Measurements from ENCODE around the gene MAP3K20.
"Not testable (repeated sequence)": the region's sequence is repeated elsewhere in the genome, so short reads cannot be mapped to it uniquely, and the experiment has no call there.

The MAP3K20 gene

DNA sequence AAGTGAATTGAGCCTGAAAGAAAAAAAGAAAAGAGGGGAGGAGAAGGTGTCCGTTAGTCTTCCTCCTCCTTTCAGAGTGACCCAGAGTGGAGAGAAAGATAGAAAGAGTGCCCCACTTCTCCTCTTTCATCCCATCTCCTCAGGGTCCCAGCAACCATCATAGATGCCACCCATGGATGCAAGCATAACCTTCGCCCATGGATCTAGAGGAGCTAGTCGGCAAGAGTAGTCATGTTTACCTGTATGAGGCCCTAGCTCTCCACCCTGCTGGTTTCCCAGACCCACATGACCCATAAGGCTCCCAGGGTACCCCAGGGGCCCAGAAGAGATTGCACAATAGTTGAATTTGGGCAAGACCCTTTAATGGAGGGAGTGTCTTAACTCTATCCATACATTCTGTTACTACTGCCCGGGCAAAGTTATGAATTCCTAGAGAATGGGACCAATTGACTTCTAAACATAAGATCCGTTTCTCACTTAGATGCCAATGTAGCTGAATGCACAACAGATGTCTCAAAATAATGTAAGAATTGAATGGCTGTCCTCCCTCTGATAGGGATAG lies 223.0 kb downstream of the MAP3K20 start:
- peaks cover 11 to 27% of the 10 kb centered on the region in 2 donors for H3K9me3 ChIP-seq (ENCODE audit: control insufficient read depth in 2 of 2, low read length in 2 of 2)
- no peaks in the 10 kb centered on the region for H3K36me3 ChIP-seq (ENCODE audit: control insufficient read depth in 2 of 2, insufficient read depth in 2 of 2, low read length in 2 of 2)
- no peak overlapping the region for H3K27ac ChIP-seq (ENCODE audit: low read length)
- H3K27me3 ChIP-seq (ENCODE audit: control insufficient read depth in 1 of 2, insufficient read depth in 2 of 2, low read length in 2 of 2): no peaks in the 10 kb centered on the region
- H3K4me1 ChIP-seq (ENCODE audit: control insufficient read depth, insufficient read depth, low read length): no peaks in the 10 kb centered on the region
- no peak overlapping the region for H3K9ac ChIP-seq (ENCODE audit: low read length in 2 of 2)
- H3K4me3 ChIP-seq (ENCODE audit: low read length in 2 of 2): no peak overlapping the region

GRCh38 chr2:173299764-173300163 lies 224.1 kb downstream of the MAP3K20 start:
- Histone ChIP-seq H3K27me3 (ENCODE audit: control insufficient read depth in 1 of 2, insufficient read depth in 2 of 2, low read length in 2 of 2) (no peaks in the 10 kb centered on the region), H3K27ac (ENCODE audit: low read length) (no peak overlapping the region), H3K4me1 (ENCODE audit: control insufficient read depth, insufficient read depth, low read length) (no peaks in the 10 kb centered on the region), H3K36me3 (ENCODE audit: control insufficient read depth in 2 of 2, insufficient read depth in 2 of 2, low read length in 2 of 2) (no peaks in the 10 kb centered on the region), H3K9ac (ENCODE audit: low read length in 2 of 2) (no peak overlapping the region), H3K9me3 (ENCODE audit: control insufficient read depth in 2 of 2, low read length in 2 of 2) (peaks cover 11 to 30% of the 10 kb centered on the region in 2 donors), H3K4me3 (ENCODE audit: low read length in 2 of 2) (no peak overlapping the region)

GRCh38 chr2:173300458-173300857 lies 224.8 kb downstream of the MAP3K20 start:
- Histone ChIP-seq H3K27me3 (ENCODE audit: control insufficient read depth in 1 of 2, insufficient read depth in 2 of 2, low read length in 2 of 2) (no peaks in the 10 kb centered on the region), H3K4me3 (ENCODE audit: low read length in 2 of 2) (no peak overlapping the region), H3K27ac (ENCODE audit: low read length) (no peak overlapping the region), H3K9ac (ENCODE audit: low read length in 2 of 2) (no peak overlapping the region), H3K9me3 (ENCODE audit: control insufficient read depth in 2 of 2, low read length in 2 of 2) (peaks cover 11 to 30% of the 10 kb centered on the region in 2 donors), H3K4me1 (ENCODE audit: control insufficient read depth, insufficient read depth, low read length) (no peaks in the 10 kb centered on the region), H3K36me3 (ENCODE audit: control insufficient read depth in 2 of 2, insufficient read depth in 2 of 2, low read length in 2 of 2) (no peaks in the 10 kb centered on the region)

GRCh38 chr2:173301549-173301948 lies 225.9 kb downstream of the MAP3K20 start:
- not testable (repeated sequence) for H3K27ac ChIP-seq (ENCODE audit: low read length); H3K4me3 ChIP-seq (ENCODE audit: low read length in 2 of 2); H3K27me3 ChIP-seq (ENCODE audit: control insufficient read depth in 1 of 2, insufficient read depth in 2 of 2, low read length in 2 of 2); H3K4me1 ChIP-seq (ENCODE audit: control insufficient read depth, insufficient read depth, low read length); H3K36me3 ChIP-seq (ENCODE audit: control insufficient read depth in 2 of 2, insufficient read depth in 2 of 2, low read length in 2 of 2); H3K9ac ChIP-seq (ENCODE audit: low read length in 2 of 2)
- peaks cover 11 to 30% of the 10 kb centered on the region in 2 donors for H3K9me3 ChIP-seq (ENCODE audit: control insufficient read depth in 2 of 2, low read length in 2 of 2)

GRCh38 chr2:173305303-173305702 lies 229.7 kb downstream of the MAP3K20 start:
- Histone ChIP-seq H3K27me3 (ENCODE audit: control insufficient read depth in 1 of 2, insufficient read depth in 2 of 2, low read length in 2 of 2) (no peaks in the 10 kb centered on the region), H3K4me1 (ENCODE audit: control insufficient read depth, insufficient read depth, low read length) (no peaks in the 10 kb centered on the region), H3K9me3 (ENCODE audit: control insufficient read depth in 2 of 2, low read length in 2 of 2) (peaks cover 0 to 4% of the 10 kb centered on the region in 2 donors), H3K4me3 (ENCODE audit: low read length in 2 of 2) (no peak overlapping the region), H3K36me3 (ENCODE audit: control insufficient read depth in 2 of 2, insufficient read depth in 2 of 2, low read length in 2 of 2) (no peaks in the 10 kb centered on the region), H3K27ac (ENCODE audit: low read length) (no peak overlapping the region), H3K9ac (ENCODE audit: low read length in 2 of 2) (no peak overlapping the region)

- H3K27ac ChIP-seq (ENCODE audit: low read length): no peak overlapping the region
- H3K36me3 ChIP-seq (ENCODE audit: control insufficient read depth in 2 of 2, insufficient read depth in 2 of 2, low read length in 2 of 2): no peaks in the 10 kb centered on the region
- H3K4me1 ChIP-seq (ENCODE audit: control insufficient read depth, insufficient read depth, low read length): no peaks in the 10 kb centered on the region
- H3K27me3 ChIP-seq (ENCODE audit: control insufficient read depth in 1 of 2, insufficient read depth in 2 of 2, low read length in 2 of 2): no peaks in the 10 kb centered on the region
- peaks cover 0 to 3% of the 10 kb centered on the region in 2 donors for H3K9me3 ChIP-seq (ENCODE audit: control insufficient read depth in 2 of 2, low read length in 2 of 2)
- no peak overlapping the region for H3K9ac ChIP-seq (ENCODE audit: low read length in 2 of 2)
- no peak overlapping the region for H3K4me3 ChIP-seq (ENCODE audit: low read length in 2 of 2)
These were observed 231.6 kb downstream of the MAP3K20 start for GRCh38 chr2:173307293-173307692.

- not testable (repeated sequence) for H3K9me3 ChIP-seq (ENCODE audit: control insufficient read depth in 2 of 2, low read length in 2 of 2); H3K4me1 ChIP-seq (ENCODE audit: control insufficient read depth, insufficient read depth, low read length); H3K9ac ChIP-seq (ENCODE audit: low read length in 2 of 2); H3K27me3 ChIP-seq (ENCODE audit: control insufficient read depth in 1 of 2, insufficient read depth in 2 of 2, low read length in 2 of 2); H3K4me3 ChIP-seq (ENCODE audit: low read length in 2 of 2); H3K27ac ChIP-seq (ENCODE audit: low read length); H3K36me3 ChIP-seq (ENCODE audit: control insufficient read depth in 2 of 2, insufficient read depth in 2 of 2, low read length in 2 of 2)
These were observed 233.7 kb downstream of the MAP3K20 start for GRCh38 chr2:173309370-173309769.

DNA sequence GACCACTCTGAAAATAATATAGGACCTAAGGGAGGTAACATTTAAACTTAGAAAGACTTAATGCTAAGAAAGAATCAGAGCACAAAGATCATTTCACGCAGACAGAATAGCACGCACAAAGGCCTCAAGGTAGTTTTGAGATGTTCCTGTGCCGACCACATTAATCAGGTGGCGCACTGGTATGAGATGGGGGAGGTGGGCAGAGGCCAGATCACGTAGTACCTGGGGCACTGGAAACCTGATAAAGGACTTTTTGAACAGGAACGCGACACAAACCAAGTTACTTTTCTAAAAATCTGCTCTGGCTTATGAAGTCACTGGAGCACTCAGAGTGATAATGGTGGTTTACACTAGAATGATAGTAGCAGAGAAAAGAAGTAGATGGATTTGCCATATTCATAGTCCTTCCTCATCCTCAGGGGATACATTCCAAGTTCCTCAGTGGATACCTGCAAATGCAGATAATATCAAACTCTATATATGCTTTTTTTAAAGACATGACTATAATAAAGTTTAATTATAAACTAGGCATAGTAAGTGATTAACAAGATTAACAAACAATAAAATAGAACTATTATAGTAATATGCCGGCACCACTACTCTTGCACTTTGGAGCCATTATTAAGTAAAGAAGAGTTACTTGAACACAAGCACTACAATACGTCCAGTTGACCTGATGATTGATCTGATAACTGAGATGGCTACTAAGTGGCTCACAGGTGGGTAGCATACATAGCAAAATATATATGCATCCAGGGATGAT lies 236.4 kb downstream of the MAP3K20 start:
- no peak overlapping the region for H3K27ac ChIP-seq (ENCODE audit: low read length)
- no peak overlapping the region for H3K9ac ChIP-seq (ENCODE audit: low read length in 2 of 2)
- H3K27me3 ChIP-seq (ENCODE audit: control insufficient read depth in 1 of 2, insufficient read depth in 2 of 2, low read length in 2 of 2): no peaks in the 10 kb centered on the region
- no peak overlapping the region for H3K4me3 ChIP-seq (ENCODE audit: low read length in 2 of 2)
- H3K9me3 ChIP-seq (ENCODE audit: control insufficient read depth in 2 of 2, low read length in 2 of 2): no peaks in the 10 kb centered on the region
- H3K4me1 ChIP-seq (ENCODE audit: control insufficient read depth, insufficient read depth, low read length): no peaks in the 10 kb centered on the region
- H3K36me3 ChIP-seq (ENCODE audit: control insufficient read depth in 2 of 2, insufficient read depth in 2 of 2, low read length in 2 of 2): no peaks in the 10 kb centered on the region

Data from stomach smooth muscle (tissue), 2 donors.